Sigmoid colon (tissue), 7 donors: ENCODE measurements around the gene NUDT2. TPM values are rescaled to one million over a fixed set of nuclear protein-coding genes. Genes with fewer than 3 reads are reported as not detected.
A peak's percentile ranks its signal among the peaks of the same experiment; 100 is the strongest.

Experiments used
- DNase-seq: peaks from one replicate; pipeline ENCODE4 v3.0.0-alpha.2; 2019
- H3K27ac ChIP-seq, 4 donors: fragments of 200-600 bp; sonication (generic); one replicate each; pipeline ENCODE4 v1.5.1; 2016 to 2019; ENCODE audit warnings: mild to moderate bottlenecking in 1 of 4
- H3K27me3 ChIP-seq, 3 donors: fragments of 200-600 bp; sonication (generic); one replicate each; pipeline ENCODE4 v1.5.1; 2019; ENCODE audit warnings: mild to moderate bottlenecking in 1 of 3
- H3K36me3 ChIP-seq, 4 donors: fragments of 200-600 bp; sonication (generic); one replicate each; pipeline ENCODE4 v1.5.1; 2016 to 2019
- H3K4me1 ChIP-seq, 4 donors: fragments of 200-600 bp; sonication (generic); one replicate each; pipeline ENCODE4 v1.5.1; 2017 to 2019
- H3K4me3 ChIP-seq, 4 donors: fragments of 200-600 bp; sonication (generic); one replicate each; pipeline ENCODE4 v1.5.1; 2017 to 2019; ENCODE audit warnings: mild to moderate bottlenecking in 2 of 4, moderate library complexity in 1 of 4
- H3K9me3 ChIP-seq, 4 donors: fragments of 200-600 bp in 3 of 4; sonication (generic) in 3 of 4; one replicate each; pipeline versions ENCODE4 v1.5.1 to v1.6.1; 2013 to 2019
- EP300 ChIP-seq, 4 donors: sonication (generic); formaldehyde crosslinking; IDR thresholded peaks; one replicate each; pipeline ENCODE4 v1.6.1; 2017; ENCODE audit warnings: antibody characterized with exemption in 4 of 4
- POLR2A ChIP-seq, 2 donors: fragments of 450-650 bp; IDR thresholded peaks; one replicate each; pipeline ENCODE4 v1.6.1; 2016; ENCODE audit warnings: antibody characterized with exemption in 2 of 2, mild to moderate bottlenecking in 2 of 2, moderate library complexity in 2 of 2
- POLR2AphosphoS5 ChIP-seq, 4 donors: sonication (generic); formaldehyde crosslinking; IDR thresholded peaks; one replicate each; pipeline ENCODE4 v1.6.1; 2017; ENCODE audit warnings: antibody characterized with exemption in 4 of 4
- WGBS, 2 donors: extraction: QIAGEN DNeasy Blood & Tissue Kit; methylation state at CpG; one replicate each; pipeline ENCODE4 v1.1.7; 2013; 5-methylcytosine and 5-hydroxymethylcytosine counted together
- intact Hi-C: fragments of 100-400 bp; cut with DNase I; formaldehyde crosslinking; loops from one replicate; pipeline ENCODE4 v1.15.1; 2023
- polyA plus RNA-seq, 3 donors: library from polyadenylated mRNA; stranded (reverse); fragments of 200-250 nt; gene quantifications; one replicate each; pipeline ENCODE4 v1.2.3, GENCODE V29; 2013
- total RNA-seq, 4 donors: library from RNA; depleted of rRNA; stranded (reverse); fragments of >200 nt; gene quantifications; one replicate each; pipeline ENCODE4 v1.1.0, GENCODE V29; 2016
- TF ChIP-seq, protein P1 (sequence below), 4 experiments: fragments of 450-650 bp in 3 of 4; fragments of 200-600 bp in 1 of 4; IDR thresholded peaks; one replicate each; pipeline ENCODE4 v1.5.1; 2016 to 2019; ENCODE audit warnings: antibody characterized with exemption in 4 of 4, mild to moderate bottlenecking in 3 of 4, moderate library complexity in 2 of 4
- donor health status: healthy with polysubstance abuse.
- donor health status: Bipolar disorder and iron deficiency.
- donor health status: healthy.

The NUDT2 gene
- total and polyA plus RNA-seq, 7 donors = 12.1 to 59.9 (median 35.6) TPM

DNA sequence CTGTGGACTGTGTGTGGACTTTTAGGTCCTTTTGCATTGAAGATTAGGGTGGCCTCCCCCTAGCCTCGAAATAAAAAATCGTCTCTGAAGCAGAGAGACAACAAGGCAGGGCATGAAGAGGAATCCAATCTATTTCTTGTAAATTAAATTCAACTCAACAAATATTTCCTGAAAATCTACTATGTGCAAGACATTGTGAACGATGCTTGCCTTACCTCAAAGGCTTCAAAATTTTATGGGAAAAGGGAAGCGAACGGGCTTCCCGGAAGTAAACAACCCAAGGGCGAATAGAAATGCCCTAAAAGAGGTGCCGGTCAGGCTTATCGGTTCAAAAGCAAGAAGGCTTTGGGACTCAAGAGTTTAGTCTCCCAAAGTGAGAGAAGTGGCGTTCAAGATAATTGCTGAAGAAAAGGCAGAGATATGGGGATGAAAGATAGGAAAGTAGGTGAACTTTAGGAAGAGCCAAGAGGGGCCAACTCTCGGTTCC is 826 bp upstream of the NUDT2 start:
- H3K4me1 ChIP-seq = peaks cover 0 to 35% (median 18%) of the 10 kb centered on the region in 4 donors
- peak overlapping the region; percentile 30 to 75 (median 62) for H3K4me3 ChIP-seq
- H3K9me3 ChIP-seq = no peaks in the 10 kb centered on the region
- 0 to 1% methylated on average over 11 of the region's 11 CpGs for WGBS, 2 donors
- H3K27me3 ChIP-seq = no peaks in the 10 kb centered on the region
- H3K27ac ChIP-seq = peak overlapping the region; percentile 69 to 77 (median 75)
- TF ChIP-seq POLR2AphosphoS5 (IDR thresholded peaks at IDR 0.05) (no peak), EP300 (IDR thresholded peaks at IDR 0.05) (no peak), POLR2A (IDR thresholded peaks at IDR 0.05) (no peak)
- TF ChIP-seq, protein P1, sequence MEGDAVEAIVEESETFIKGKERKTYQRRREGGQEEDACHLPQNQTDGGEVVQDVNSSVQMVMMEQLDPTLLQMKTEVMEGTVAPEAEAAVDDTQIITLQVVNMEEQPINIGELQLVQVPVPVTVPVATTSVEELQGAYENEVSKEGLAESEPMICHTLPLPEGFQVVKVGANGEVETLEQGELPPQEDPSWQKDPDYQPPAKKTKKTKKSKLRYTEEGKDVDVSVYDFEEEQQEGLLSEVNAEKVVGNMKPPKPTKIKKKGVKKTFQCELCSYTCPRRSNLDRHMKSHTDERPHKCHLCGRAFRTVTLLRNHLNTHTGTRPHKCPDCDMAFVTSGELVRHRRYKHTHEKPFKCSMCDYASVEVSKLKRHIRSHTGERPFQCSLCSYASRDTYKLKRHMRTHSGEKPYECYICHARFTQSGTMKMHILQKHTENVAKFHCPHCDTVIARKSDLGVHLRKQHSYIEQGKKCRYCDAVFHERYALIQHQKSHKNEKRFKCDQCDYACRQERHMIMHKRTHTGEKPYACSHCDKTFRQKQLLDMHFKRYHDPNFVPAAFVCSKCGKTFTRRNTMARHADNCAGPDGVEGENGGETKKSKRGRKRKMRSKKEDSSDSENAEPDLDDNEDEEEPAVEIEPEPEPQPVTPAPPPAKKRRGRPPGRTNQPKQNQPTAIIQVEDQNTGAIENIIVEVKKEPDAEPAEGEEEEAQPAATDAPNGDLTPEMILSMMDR (IDR thresholded peaks at IDR 0.05) = no peak
- intact Hi-C loops = loop anchor here (5.0 kb wide), 3 partner anchors 151 to 201 kb away; partner anchors contain the start of genes DCAF12, ENHO and UBAP1
- no peak for DNase-seq
- H3K36me3 ChIP-seq = no peaks in the 10 kb centered on the region

DNA sequence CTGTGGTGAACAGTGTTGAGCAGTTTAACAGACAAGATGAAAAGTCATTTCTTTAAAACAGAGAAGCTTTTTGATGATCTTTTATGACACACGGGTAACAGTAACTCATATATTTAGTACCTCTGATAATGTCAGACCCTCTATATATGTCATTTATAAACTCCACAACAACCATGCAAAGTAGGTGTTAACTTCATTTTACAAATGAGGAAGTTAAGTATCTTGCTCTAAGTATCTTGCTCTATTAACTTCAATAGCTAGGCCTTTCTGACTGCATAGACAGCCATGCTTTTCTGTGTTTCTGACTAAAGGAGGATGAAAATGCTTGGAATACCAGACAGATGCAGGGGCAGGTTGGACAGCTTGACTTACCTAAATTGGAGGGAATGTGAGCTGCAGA is 1.8 kb downstream of the NUDT2 start:
- Histone ChIP-seq H3K27me3 (no peaks in the 10 kb centered on the region), H3K36me3 (no peaks in the 10 kb centered on the region), H3K4me1 (peaks cover 0 to 52% (median 23%) of the 10 kb centered on the region in 4 donors), H3K27ac (peak overlapping the region in 2 of 4 donors; percentile 44 to 94), H3K4me3 (no peak overlapping the region), H3K9me3 (no peaks in the 10 kb centered on the region)
- intact Hi-C loops = loop anchor here (1.0 to 5.0 kb wide), 3 partner anchors 48 to 171 kb away; partner anchors contain the start of genes DNAI1 and FAM219A
- TF ChIP-seq POLR2A (IDR thresholded peaks at IDR 0.05) (no peak), POLR2AphosphoS5 (IDR thresholded peaks at IDR 0.05) (no peak), EP300 (IDR thresholded peaks at IDR 0.05) (no peak)
- TF ChIP-seq, protein P1 (IDR thresholded peaks at IDR 0.05) = no peak
- DNase-seq = no peak
- 80 to 84% methylated on average over 1 of the region's 1 CpG for WGBS, 2 donors

DNA sequence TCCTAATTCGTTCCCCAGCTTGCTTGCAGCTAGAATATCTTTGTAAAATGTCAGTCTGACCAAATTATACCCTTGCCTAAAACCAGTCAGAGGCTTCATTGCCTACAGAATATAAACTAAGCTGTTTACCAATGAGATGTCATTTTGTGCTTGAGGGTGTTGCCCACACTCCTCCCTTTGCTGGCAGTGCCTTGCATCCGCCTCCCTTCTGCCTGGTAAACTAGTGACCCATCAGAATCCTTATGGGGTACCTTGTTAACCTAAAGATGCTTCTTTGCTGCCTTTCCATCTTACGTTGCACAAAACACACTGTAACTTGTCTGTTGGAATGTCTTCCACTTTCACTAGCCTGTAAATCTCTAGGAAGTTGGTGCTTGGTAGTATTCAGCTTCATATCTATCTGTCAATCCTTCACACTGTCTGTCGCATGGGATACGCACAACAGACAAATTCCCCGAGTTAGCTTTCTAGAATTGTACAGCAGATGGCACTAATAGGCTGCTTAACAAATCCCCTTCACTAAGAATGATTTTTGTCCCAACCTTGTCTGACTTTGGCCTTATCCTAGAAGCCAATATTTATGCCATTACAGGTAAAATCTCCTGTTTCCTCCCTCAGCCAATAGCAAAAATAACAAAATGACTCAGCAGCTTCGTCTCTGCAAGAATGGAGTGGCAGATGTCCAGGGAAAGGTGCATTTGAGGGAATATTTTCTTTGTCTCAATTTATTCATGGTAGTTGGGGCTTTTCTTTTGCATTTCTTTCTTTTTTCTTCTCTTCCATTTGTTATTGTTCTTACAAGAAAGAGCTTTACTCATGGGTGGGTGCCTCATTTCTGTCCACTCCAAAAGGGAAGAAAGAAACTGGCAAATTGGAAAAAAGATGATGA is 3.0 kb downstream of the NUDT2 start:
- no peaks in the 10 kb centered on the region for H3K27me3 ChIP-seq
- peak overlapping the region in 3 of 4 donors; percentile 33 to 94 (median 45) for H3K27ac ChIP-seq
- intact Hi-C loops = loop anchor here (2.0 to 5.0 kb wide), 3 partner anchors 125 to 258 kb away; partner anchors contain the start of genes DNAI1 and FAM219A
- H3K9me3 ChIP-seq = no peaks in the 10 kb centered on the region
- peaks cover 0 to 56% (median 23%) of the 10 kb centered on the region in 4 donors for H3K4me1 ChIP-seq
- 33 to 49% methylated on average over 7 of the region's 7 CpGs for WGBS, 2 donors
- H3K36me3 ChIP-seq = no peaks in the 10 kb centered on the region
- H3K4me3 ChIP-seq = no peak overlapping the region
- TF ChIP-seq POLR2A (IDR thresholded peaks at IDR 0.05) (no peak), POLR2AphosphoS5 (IDR thresholded peaks at IDR 0.05) (no peak), EP300 (IDR thresholded peaks at IDR 0.05) (no peak)
- TF ChIP-seq, protein P1 (IDR thresholded peaks at IDR 0.05) = peak; percentile 51 to 65 (median 54)
- no peak for DNase-seq

DNA sequence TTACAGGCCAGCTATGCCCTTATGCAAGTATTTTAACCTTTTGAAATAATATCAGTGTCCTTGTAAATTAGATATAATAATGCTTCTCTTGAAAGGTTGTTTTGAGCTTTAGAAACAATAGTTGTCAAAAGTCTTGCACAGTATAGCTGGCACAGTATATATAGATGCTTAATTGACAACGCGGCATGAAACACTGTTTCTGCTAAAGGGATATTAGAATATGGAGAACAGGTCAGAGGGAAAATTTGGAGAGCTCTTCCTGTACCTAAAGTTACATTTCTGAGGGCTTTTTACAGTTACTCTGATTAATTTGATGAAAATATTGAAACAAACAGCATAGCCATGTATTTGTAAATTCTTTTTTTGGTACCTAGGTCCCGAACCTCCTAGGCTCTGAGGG is 4.5 kb downstream of the NUDT2 start:
- Histone ChIP-seq H3K9me3 (no peaks in the 10 kb centered on the region), H3K27ac (peak overlapping the region in 2 of 4 donors; percentile 45 to 94), H3K27me3 (no peaks in the 10 kb centered on the region), H3K36me3 (peaks cover 0 to 1% (median 0%) of the 10 kb centered on the region in 4 donors), H3K4me1 (peaks cover 0 to 61% (median 23%) of the 10 kb centered on the region in 4 donors), H3K4me3 (no peak overlapping the region)
- no peak for DNase-seq
- 73 to 75% methylated on average over 3 of the region's 3 CpGs for WGBS, 2 donors
- intact Hi-C loops = loop anchor here (2.0 to 5.0 kb wide), 3 partner anchors 123 to 257 kb away; partner anchors contain the start of genes DNAI1 and FAM219A
- no peak for TF ChIP-seq EP300 (IDR thresholded peaks at IDR 0.05)
- no peak for TF ChIP-seq POLR2AphosphoS5 (IDR thresholded peaks at IDR 0.05)
- TF ChIP-seq, protein P1 (IDR thresholded peaks at IDR 0.05) = no peak
- no peak for TF ChIP-seq POLR2A (IDR thresholded peaks at IDR 0.05)
